T-helper 9 cell (primary cell): ENCODE results near the gene LRP11.
"Not testable (repeated sequence)": the region's sequence is repeated elsewhere in the genome, so short reads cannot be mapped to it uniquely, and the experiment has no call there.

ENCODE experiments used
- DNase-seq: peaks from one replicate; pipeline ENCODE4 v3.0.0-alpha.2; 2020

LRP11 gene

GRCh38 chr6:149846321-149846720 is 17.8 kb downstream of the LRP11 start:
- DNase-seq, result no peak

GRCh38 chr6:149845549-149845948 is 18.6 kb downstream of the LRP11 start:
- no peak for DNase-seq

GRCh38 chr6:149844480-149844879 is 19.7 kb downstream of the LRP11 start:
- DNase-seq, result no peak

- DNase-seq, result not testable (repeated sequence)
Observed at GRCh38 chr6:149844036-149844435, 20.1 kb downstream of the LRP11 start.

DNA sequence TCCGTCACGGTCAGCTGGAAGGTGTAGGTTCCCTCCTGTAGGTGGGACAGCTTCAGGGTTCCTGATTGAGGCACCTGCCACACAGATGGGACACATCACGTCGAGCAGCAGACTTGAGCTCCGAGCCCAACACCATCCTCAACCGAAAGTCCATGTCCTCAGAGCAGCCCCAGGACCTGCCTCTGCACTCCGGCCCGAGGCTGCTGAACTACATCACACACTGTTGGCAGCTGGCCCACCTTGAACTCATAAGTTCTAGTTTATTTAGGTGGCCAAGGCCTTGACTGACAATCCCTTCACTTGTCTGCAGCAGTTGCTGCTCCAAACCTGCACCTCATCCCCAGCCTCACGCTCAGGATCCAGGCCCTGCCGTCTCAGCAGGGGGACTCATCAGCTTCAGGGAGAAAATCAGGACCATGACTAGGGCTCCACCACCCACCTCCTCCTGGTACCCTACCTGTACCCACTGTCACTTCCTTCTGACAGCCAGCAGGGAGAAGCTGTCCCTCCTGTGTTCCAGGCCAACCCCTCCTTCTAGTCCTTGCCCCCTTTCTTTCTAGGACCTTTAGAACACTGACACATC is 21.0 kb downstream of the LRP11 start:
- DNase-seq, result no peak

GRCh38 chr6:149842331-149842730 is 21.8 kb downstream of the LRP11 start:
- DNase-seq, result no peak

- DNase-seq, result peak; percentile 16
Observed at GRCh38 chr6:149840345-149841075, 23.6 kb downstream of the LRP11 start.

GRCh38 chr6:149834513-149835481 is 29.4 kb downstream of the LRP11 start:
- peak; percentile 72 for DNase-seq

DNA sequence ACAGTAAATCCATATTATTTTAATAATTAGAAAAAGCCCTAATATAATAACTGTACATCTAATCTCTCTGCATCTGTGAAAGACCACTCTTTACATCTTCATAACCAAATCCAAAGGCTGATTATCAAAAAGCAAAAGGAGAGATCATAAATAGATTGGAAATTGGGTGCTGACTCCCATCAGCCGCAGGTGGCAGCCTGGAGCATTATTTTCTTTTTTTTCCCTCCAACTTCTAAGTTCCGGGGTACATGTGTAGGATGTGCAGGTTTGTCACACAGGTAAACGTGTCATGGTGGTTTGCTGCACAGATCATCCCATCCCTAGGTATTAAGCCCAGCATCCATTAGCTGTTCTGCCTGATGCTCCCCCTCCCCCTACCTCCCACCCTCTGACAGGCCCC is 30.5 kb downstream of the LRP11 start:
- DNase-seq, result no peak

DNA sequence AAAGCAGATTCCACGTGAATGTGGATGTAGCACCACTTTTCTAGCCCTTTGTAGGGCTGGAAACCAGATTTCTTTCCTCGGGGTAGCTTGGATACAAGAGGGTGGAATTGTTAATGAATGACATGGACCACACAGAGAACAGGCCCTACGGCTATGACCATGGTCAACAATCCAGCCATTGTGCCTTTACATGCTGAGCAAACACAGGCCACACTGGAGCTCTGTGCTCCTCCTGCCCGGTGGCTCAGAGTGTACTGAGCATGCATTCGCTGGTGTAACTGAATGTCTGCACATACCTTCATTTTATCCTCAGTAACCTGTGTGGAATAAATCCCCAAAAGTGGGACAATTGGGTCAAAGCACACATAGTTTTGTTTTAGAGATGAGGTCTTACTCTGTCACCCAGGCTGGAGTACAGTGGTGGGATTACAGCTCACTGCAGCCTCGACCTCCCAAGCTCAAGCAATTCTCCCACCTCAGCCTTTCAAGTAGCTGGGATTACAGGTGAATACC is 32.8 kb downstream of the LRP11 start:
- DNase-seq, result no peak

- no peak for DNase-seq
Observed at GRCh38 chr6:149830731-149831307, 33.3 kb downstream of the LRP11 start.

- DNase-seq, result no peak
Observed at GRCh38 chr6:149825292-149825691, 38.9 kb downstream of the LRP11 start.

- DNase-seq, result no peak
Observed at GRCh38 chr6:149823013-149823412, 41.1 kb downstream of the LRP11 start.

DNA sequence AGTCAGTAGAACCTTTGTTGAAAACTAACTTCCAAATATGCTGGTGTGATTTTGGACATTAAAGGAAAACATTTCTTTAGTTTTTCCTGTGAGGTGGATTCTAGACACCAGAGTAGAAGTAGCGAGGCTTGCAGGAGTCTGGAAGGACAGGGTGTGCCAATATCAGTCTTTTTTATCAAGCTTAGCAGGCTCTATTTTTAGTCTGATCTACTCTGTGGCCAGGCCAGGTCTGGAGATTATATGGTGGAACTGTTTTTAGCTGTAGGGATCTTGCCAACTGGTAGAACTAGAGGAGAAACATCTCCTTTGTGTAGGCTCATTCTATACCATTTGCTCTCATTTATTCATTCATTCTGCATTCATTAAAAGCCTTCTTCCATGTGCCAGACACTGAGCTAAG is 42.7 kb downstream of the LRP11 start:
- DNase-seq, result no peak

GRCh38 chr6:149820506-149820905 is 43.7 kb downstream of the LRP11 start:
- DNase-seq, result no peak

- no peak for DNase-seq
Observed at GRCh38 chr6:149815788-149816187, 48.4 kb downstream of the LRP11 start.

GRCh38 chr6:149813351-149813750 is 50.8 kb downstream of the LRP11 start:
- DNase-seq, result no peak

- no peak for DNase-seq
Observed at GRCh38 chr6:149809798-149810197, 54.4 kb downstream of the LRP11 start.

DNA sequence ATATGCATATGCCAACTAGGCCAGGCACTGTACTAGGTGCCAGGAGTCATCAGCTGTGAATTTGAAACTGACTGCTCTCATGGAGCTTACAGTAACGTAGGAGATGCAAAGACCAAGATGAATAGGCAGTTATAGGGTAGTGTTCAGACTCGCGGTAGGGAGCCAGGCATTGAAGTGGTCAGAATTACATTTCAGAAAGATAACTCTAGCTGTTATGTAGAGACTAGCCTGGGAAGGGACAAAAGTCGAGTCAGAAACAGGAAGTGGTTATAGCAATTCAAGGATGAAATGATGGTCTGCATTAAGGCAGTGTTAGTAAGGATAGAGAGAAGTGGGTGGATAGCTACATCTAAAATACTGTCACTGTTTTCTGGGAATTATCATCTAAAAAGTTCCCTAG is 58.0 kb downstream of the LRP11 start:
- no peak for DNase-seq

GRCh38 chr6:149783551-149783950 is 80.6 kb downstream of the LRP11 start:
- no peak for DNase-seq

DNA sequence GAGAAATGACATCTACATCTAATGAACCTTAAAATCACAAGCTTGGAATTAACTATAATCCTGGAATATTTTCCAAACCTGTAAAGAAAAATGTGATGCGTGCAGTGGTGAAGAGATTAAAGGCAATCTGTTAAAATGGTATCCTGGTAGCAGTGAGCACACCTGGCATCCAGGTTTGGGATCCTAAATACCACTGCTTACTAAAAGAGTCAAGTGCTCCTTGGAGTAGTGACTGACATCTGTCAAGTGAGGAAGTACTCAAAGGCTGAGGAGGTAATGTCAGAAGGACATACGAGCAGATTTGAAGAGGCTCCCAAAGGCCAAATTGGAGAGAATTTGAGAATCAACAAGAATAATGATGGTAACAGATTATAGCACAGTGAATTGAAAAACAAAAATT is 81.8 kb downstream of the LRP11 start:
- DNase-seq, result no peak

GRCh38 chr6:149781715-149782114 is 82.4 kb downstream of the LRP11 start:
- no peak for DNase-seq

GRCh38 chr6:149779644-149779963 is 84.6 kb downstream of the LRP11 start:
- no peak for DNase-seq
